GM18499 (cell line): ENCODE results near the gene ACSF3.

ENCODE experiments used
- ATAC-seq: cut with Tn5 transposase; IDR thresholded peaks from one replicate; pipeline ENCODE4 v1.9.1; 2021; ENCODE audit warnings: moderate number of reproducible peaks; ENCODE audit not compliant: insufficient read depth, unreplicated experiment

The ACSF3 gene

DNA sequence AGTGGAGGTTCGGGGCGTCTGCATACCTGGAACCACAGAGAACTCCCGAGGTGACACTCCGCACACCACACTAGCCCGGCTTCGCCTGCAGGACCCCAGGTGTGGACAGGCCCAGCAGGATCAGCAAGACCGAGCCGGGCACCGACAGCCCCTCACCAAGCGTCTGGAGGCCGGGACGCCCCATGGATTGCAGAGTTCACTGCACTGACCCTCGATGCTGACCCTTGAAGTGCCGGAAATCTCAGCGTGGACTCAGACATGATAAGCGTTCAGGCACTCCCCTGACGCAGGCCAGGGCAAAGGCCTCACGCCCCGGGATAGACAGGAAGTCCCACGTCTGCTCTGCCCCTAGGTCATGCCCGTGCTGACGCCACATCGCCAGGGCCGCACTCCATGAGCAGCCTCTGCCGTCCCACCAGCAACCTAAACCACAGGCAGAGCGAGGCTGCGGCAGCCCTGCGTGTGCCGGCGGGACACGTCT lies 26.0 kb downstream of the ACSF3 start:
- ATAC-seq, result no peak

- ATAC-seq, result no peak
These were observed 26.6 kb downstream of the ACSF3 start for GRCh38 chr16:89120281-89120680.

GRCh38 chr16:89120921-89121351 lies 27.3 kb downstream of the ACSF3 start:
- no peak for ATAC-seq

GRCh38 chr16:89121691-89122321 lies 28.2 kb downstream of the ACSF3 start:
- no peak for ATAC-seq

- no peak for ATAC-seq
These were observed 28.7 kb downstream of the ACSF3 start for GRCh38 chr16:89122322-89122851.

DNA sequence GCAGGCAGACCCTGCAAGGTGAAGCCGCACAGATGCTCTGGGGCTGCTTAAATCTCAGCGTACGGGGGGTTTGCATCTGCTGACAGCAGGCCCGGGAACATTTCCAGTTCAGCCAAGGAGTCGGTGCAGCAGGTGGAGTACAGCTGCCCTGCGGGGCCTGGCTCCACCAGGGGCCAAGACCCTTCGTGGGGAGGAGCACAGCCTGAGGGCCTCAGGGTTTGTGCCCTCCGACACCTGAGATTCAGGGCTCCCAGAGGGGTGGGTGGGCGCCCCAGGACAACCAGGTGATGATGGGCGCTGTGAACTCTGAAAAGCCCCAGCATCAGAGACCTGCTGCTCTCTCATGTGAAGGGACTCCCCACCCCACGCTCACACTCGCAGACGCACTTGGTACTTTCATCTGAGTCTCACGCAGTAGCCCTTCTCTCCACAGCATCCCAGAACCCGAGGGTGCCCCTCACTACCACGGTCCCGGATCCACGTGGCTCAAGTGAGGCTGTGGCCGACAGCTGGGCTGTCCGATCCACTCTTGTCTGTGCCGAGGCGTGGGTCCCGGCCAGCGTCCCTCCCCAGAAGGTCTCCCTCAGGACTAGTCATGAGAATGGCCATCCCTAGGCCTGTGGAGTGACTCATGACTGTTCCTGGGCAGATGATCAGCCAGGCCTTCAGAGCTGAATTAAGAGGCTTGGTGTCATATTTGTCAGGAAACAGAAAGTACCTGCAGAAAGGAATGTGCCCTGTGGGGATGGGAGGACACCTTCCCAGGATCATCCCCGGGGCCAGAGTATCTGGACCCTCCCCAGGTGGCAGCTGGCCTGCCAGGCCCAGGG lies 29.6 kb downstream of the ACSF3 start:
- no peak for ATAC-seq

DNA sequence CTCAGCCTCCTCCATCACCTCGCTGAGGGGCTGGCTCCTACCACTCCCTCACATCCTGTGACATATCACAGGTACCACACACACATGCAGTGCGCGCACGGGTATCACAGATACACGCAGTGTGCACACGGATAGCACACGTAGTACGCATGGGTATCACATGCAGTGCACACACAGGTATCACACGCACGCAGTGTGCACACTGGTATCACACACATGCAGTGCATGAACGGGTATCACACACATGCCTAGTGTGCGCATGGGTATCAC lies 30.1 kb downstream of the ACSF3 start:
- no peak for ATAC-seq

GRCh38 chr16:89129378-89129777 lies 35.7 kb downstream of the ACSF3 start:
- no peak for ATAC-seq

- no peak for ATAC-seq
These were observed 36.8 kb downstream of the ACSF3 start for GRCh38 chr16:89130448-89130847.

- ATAC-seq, result no peak
These were observed 38.1 kb downstream of the ACSF3 start for GRCh38 chr16:89131783-89132182.

- no peak for ATAC-seq
These were observed 38.7 kb downstream of the ACSF3 start for GRCh38 chr16:89132194-89133005.

GRCh38 chr16:89133457-89134127 lies 39.9 kb downstream of the ACSF3 start:
- ATAC-seq, result no peak

DNA sequence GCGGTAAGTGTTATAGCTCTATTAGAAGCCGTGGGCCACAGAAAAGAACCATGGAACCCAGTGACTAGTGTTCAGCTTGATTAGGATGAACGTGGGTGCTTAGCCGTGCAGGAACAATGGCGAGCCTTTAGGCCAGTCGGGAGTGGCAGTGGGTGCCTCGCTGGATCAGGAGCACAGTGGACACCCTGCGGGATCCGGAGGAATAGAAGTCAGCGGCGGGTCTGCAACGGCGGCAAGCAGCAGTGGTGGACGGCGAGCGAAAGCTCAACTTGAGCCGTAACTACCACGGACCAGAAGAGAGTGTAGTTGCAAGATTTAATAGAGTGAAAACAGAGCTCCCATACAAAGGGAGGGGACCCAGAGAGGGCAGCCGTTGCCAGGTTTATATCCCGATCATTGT lies 40.6 kb downstream of the ACSF3 start:
- ATAC-seq, result no peak

DNA sequence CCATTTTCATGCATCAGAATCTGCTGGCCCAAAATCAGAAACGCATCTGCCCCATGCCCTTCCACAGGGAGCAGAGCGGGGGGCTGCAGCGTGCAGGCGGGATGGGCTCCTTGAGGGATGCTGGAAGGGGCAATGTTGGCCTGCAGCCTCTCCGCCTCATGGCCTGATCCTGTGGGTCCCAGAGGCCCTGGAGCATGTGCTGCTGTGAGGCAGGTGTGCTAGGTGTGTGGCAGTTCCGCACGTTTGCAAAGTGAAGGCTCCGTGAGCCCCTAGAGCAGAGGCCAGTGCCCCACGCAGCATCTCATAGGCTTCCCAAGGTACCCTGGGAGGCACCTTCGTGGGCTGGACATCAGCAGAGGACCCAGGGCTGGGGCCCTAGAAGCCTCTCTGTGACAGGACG lies 41.5 kb downstream of the ACSF3 start:
- no peak for ATAC-seq

DNA sequence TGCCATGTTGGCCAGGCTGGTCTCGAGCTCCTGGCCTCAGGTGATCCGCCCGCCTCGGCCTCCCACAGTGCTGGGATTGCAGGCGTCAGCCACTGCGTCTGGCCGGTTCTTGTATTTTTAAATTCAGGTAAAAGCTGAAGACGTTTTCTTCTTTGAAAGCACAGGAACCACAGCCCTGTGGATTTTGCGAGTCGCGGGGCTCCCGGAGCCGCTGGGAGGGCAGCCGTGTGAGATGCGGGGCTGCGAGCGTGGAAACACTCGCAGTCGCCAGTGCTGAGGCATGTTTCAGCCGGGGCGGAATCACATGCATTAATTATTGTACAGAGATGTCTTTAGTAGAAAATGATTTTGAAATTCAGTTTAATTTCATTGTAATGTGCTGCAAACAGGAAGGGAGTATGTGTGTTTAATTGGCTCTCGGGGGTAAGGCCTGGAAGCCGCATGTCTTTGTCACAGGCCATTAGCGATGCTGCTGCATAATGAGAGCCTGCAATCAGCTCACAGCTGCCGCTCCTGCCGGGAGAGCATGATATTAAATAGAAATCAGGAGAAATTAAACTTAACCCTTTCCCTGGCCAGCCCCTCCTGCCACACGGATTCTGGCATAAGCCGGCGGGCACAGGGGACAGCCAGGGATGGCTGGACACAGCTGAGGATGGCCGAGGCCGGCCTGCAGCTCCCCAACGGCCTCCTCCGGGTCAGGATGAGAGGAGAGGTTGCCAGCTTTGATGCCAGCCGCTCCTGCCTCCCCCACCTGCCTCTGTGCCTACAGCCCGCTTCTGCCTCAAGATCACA lies 42.5 kb downstream of the ACSF3 start:
- no peak for ATAC-seq

DNA sequence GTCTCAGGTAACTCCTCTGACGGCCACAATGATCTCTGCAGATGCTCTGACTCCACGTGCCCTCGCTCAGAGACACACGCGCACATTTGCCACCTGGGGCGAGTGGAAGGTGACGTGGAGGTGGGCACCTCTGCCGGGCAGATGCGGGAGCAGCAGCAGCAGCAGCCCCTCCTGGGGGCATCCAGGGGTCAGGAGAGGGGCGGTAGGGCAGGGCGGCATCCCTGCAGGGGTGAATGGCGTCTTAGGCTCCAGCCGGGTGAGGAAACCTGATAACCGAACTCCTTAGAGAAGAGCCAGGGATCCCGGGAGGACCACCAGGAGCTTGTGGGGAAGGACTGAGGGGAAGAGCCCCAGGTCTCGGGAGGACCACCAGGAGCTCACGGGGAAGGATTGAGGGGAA lies 43.3 kb downstream of the ACSF3 start:
- no peak for ATAC-seq

DNA sequence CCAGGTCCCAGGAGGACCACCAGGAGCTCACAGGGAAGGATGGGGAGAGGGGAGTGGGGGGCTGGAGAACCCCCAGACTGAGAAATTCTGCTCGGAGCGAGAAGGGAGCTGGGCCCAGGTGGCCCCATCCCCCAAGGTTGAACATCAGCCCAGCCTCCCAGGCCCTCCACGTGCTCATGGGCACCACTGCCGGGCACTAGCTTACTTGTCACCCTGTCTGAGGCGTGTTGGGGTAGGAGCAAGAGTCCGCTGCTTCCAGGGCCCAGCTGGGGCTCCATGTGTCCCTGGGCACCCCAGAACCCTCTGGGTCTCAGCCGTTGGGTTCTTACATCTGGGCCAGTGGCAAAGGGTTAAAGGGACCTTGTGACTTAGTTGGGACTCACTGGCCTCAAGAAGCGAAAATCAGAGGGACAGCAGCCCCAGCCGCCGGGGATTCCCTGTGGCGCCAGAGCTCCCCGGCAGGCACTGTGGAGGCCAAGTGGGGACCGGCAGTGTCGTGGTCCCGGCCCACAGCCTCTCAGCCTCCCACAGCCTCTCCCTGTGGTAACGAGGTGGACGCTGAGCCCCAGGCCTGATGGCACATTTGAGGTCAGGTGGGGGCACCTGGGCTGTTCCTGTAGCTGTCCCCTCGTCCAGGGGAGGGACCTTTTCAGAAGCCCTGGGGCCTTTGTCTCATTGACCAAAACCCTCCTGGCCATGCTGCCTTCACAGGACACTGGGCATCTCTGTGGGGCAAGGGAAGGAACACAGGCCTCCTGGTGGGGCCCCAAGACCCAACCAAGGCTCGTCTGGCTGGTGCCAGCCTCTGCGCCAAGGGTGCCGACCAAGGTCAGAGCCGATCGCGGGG lies 44.2 kb downstream of the ACSF3 start:
- no peak for ATAC-seq

- no peak for ATAC-seq
These were observed 44.8 kb downstream of the ACSF3 start for GRCh38 chr16:89138513-89138795.
